Mesothelial cell of epicardium (in vitro differentiated cells): ENCODE data around the gene ABR. TPM values are rescaled to one million over a fixed set of nuclear protein-coding genes. Genes with fewer than 3 reads are reported as not detected.

Source experiments
- DNase-seq, 2 experiments: peaks; one replicate each; pipeline ENCODE4 v3.0.0; 2021; ENCODE audit warnings: low spot score in 2 of 2; ENCODE audit not compliant: unreplicated experiment in 2 of 2
- H3K27ac Mint-ChIP-seq: 2 replicates; pipeline ENCODE4 v1.8.0; 2021; ENCODE audit warnings: mixed read lengths
- H3K27me3 Mint-ChIP-seq: 2 replicates; pipeline ENCODE4 v1.8.0; 2021; ENCODE audit warnings: low read depth, mixed read lengths
- H3K36me3 Mint-ChIP-seq: 2 replicates; pipeline ENCODE4 v1.8.0; 2021; ENCODE audit warnings: mixed read lengths
- H3K4me1 Mint-ChIP-seq: 2 replicates; pipeline ENCODE4 v1.8.0; 2021; ENCODE audit warnings: mixed read lengths
- H3K4me3 Mint-ChIP-seq: 2 replicates; pipeline ENCODE4 v1.8.0; 2021; ENCODE audit warnings: mild to moderate bottlenecking, moderate library complexity, mixed read lengths
- H3K9me3 Mint-ChIP-seq: 2 replicates; pipeline ENCODE4 v1.8.0; 2021; ENCODE audit warnings: mixed read lengths
- CTCF ChIP-seq: fragments of 200-600 bp; sonication (generic); IDR thresholded peaks from one replicate; pipeline ENCODE4 v1.5.0; 2021; ENCODE audit warnings: antibody characterized with exemption; ENCODE audit not compliant: unreplicated experiment
- total RNA-seq: library from RNA; stranded (reverse); gene quantifications from 3 replicates; pipeline ENCODE4 v1.2.1, GENCODE V29; 2021

Gene ABR
- total RNA-seq, 1 donor from 2014 or later: 70.1 TPM

DNA sequence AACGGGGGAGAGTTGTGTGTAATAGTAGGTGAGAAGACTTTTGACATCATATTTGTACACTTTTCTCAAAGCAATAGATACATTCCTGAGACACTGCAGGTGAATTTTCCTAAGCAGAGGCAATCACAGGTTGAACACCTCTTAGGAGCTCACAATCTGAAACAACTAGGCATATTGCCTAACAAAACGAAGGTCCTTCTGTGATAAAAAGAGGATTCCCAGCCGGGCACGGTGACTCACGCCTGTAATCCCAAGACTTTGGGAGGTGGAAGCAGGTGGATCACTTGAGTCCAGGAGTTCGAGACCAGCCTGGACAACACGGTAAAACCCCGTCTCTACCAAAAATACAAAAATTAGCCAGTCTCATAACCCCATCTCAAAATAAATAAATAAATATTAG is 217.6 kb downstream of the ABR start:
- TF ChIP-seq CTCF: no peak
- Mint-ChIP-seq H3K36me3 (peaks cover 1% of the 10 kb centered on the region), H3K27me3 (no peaks in the 10 kb centered on the region), H3K4me1 (peaks cover 53% of the 10 kb centered on the region), H3K4me3 (no peak overlapping the region), H3K27ac (no peak overlapping the region), H3K9me3 (no peaks in the 10 kb centered on the region)
- DNase-seq: no peak

- Mint-ChIP-seq H3K27me3 (no peaks in the 10 kb centered on the region), H3K4me1 (peaks cover 52% of the 10 kb centered on the region), H3K27ac (peak overlapping the region; percentile 39), H3K36me3 (peaks cover 1% of the 10 kb centered on the region), H3K9me3 (no peaks in the 10 kb centered on the region), H3K4me3 (no peak overlapping the region)
- TF ChIP-seq CTCF: no peak
- no peak for DNase-seq
Measured at GRCh38 chr17:958712-959451, 220.9 kb downstream of the ABR start.

DNA sequence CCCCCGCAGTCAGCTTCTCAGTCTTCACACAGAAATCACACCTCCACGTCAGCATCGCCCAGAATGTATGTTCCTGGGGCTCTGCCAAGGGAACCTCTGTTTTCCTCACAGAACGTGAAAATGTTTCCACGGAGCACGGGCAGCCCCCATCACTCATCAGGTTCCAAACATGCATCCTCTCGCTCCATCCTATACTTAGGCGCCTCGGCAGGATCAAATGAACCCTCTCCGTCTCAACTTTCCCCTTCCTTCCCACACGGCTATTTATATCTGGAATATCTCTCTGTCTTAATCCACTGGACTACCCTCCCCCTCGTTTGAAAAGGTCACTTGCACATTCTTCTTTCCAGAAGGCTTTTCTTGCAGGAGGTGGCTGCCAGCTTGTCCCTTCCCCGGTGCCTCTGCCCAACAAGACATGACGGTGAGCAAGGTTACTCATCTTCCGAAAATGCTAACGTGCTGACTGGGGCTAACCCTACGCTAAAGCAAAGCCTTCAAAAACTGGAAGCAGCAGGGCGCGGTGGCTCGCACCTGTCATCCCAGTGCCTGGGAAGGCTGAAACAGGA is 221.8 kb downstream of the ABR start:
- Mint-ChIP-seq H3K4me1 (peaks cover 47% of the 10 kb centered on the region), H3K36me3 (peaks cover 1% of the 10 kb centered on the region), H3K4me3 (no peak overlapping the region), H3K27ac (peak overlapping the region; percentile 89), H3K27me3 (no peaks in the 10 kb centered on the region), H3K9me3 (no peaks in the 10 kb centered on the region)
- no peak for DNase-seq
- no peak for TF ChIP-seq CTCF

DNA sequence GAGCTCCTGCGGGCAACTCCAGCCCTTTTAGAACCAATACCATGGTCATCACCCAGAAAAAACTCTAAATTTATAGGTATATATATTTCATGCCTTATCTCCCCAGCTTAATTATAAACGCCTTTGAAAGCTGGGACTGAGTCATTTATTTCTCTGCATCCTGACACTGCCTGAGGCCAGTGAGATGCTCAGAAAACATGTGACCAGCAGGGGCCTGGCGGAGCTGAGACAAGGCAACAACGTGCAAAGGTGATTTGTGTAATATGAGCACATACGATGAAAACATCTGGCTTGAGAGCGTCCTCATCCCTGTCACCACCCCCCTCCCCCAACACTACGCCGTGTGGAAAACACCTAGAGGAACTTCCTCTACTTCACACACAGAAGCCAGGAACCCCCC is 222.9 kb downstream of the ABR start:
- Mint-ChIP-seq H3K9me3 (no peaks in the 10 kb centered on the region), H3K27me3 (no peaks in the 10 kb centered on the region), H3K36me3 (peaks cover 1% of the 10 kb centered on the region), H3K4me3 (no peak overlapping the region), H3K27ac (peak overlapping the region; percentile 78), H3K4me1 (peaks cover 42% of the 10 kb centered on the region)
- no peak for DNase-seq
- TF ChIP-seq CTCF: no peak

GRCh38 chr17:954431-955164 is 225.2 kb downstream of the ABR start:
- no peak for TF ChIP-seq CTCF
- DNase-seq: no peak
- no peaks in the 10 kb centered on the region for H3K27me3 Mint-ChIP-seq
- peak overlapping the region; percentile 99 for H3K27ac Mint-ChIP-seq
- peaks cover 56% of the 10 kb centered on the region for H3K4me1 Mint-ChIP-seq
- H3K4me3 Mint-ChIP-seq: peak overlapping the region; percentile 1
- peaks cover 1% of the 10 kb centered on the region for H3K36me3 Mint-ChIP-seq
- H3K9me3 Mint-ChIP-seq: no peaks in the 10 kb centered on the region
